ENCODE results near the gene VPS52.
A peak's percentile ranks its signal among the peaks of the same experiment; 100 is the strongest.
"Not testable (repeated sequence)": the region's sequence is repeated elsewhere in the genome, so short reads cannot be mapped to it uniquely, and the experiment has no call there.

VPS52 gene

DNA sequence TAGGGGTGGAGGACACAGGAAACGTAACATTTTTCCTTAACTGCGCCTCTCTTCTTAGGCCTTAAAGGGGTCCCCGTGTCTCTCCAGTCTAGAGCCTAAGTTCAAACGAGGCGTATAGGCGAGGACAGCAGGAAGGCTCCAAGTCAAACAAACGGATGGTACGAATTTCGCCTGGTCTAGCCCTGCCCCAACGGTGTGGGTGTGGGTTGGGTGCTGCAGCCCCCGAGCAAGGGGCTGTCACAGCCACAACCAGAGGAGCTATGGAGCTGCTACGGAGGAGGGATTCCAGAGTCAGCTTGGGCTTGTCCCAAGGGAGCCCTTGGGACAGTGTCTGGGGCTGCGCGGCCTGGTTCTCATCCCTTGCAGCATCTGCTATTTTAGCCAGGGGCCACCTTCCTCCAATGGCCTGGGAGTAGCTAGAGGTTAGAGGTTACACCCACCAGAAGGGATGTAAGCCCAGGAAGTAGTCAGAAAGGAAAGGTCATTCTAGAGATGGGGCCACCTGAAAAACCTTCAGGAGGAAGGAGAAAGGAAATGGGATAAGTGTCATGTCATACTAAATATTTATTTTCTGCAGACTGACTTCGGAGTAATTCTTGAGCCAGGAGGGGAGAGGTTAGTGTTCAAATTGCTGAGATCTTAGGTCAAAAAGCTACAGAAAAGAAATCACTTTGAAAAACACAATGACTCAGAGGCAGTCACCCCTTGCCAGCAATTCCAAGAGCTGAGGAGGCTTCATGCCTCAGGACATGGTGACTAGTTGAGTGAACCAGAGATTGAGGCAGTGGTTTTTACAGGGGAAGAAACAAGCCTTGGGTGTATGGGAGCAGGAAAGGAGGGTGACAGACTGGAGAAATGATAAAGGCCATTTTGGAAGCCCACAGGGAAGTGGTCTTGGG lies 21.7 kb downstream of the VPS52 start:
- FAIRE-seq: no peak

- peak; percentile 96 for FAIRE-seq
Observed at GRCh38 chr6:33248932-33249731, 22.5 kb downstream of the VPS52 start.

- FAIRE-seq: no peak
Observed at GRCh38 chr6:33248643-33248931, 23.1 kb downstream of the VPS52 start.

DNA sequence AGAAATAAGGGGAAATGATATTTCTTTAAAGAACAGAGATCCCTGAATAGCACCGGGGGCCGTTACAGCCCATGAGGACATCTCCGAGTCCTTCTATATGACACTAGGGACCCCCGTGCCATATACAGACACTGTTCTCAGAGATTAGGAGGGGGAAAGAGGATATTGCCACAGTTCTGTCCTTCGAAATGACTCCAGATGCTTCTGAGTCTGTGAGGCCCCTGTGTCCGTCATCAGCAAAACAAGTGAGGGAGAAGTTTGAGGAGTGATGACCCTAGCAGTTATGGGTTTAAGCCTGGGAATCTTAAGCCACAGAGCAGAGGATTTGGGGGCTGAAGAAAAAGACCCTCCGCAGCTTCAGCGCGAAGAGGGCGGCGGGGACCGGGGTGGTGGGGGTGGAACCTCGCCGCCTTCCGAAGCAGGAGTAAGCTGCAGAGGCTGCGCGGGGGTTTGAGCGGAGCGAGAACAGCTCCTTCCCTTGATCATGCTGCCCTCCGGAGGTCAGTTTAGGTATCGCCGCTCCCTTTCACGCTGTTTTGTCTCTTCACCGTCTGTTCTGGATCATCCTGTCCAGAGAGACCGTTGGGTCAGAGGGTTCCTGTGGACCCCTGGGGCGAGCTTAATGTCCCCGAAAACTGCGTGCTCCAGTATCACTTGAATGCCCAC lies 23.6 kb downstream of the VPS52 start:
- no peak for FAIRE-seq

DNA sequence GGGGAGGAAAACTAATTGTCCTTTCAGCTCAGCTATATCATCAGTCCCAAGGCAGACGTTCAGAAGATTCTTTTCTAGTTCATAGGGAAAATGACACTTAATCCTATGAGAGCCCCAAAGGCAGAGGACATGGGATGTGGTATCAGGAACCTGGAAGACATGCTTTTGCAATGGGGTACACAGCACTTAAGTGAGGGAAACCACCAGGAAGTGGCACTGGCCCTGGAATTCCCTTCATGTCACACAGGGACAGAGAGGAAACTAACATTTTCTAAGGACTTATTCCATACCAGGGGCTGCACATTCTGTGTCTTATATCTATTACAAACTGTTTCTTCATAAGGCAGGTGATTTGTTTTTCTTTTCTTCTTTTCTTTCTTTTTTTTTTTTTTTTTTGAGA lies 28.2 kb downstream of the VPS52 start:
- FAIRE-seq: no peak

DNA sequence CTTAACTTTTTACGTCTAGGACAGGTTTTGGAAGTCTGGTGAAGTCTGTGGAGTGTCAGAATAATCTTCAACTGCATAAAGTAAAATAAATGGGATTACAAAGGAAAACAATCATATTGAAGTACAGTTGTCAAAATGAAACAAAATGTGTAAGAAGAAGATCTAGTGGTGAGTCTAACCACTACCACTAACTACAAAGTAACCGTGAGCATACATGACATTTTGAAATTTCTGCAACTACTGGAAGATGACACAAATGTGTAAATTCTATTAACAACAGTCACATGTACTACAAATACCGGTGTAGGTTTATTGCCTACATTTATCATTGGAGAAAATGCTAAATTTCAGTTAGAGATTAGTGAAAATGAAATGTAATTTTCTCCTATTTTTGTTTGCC lies 29.7 kb downstream of the VPS52 start:
- FAIRE-seq: no peak

GRCh38 chr6:33237741-33238140 lies 33.9 kb downstream of the VPS52 start:
- no peak for FAIRE-seq

DNA sequence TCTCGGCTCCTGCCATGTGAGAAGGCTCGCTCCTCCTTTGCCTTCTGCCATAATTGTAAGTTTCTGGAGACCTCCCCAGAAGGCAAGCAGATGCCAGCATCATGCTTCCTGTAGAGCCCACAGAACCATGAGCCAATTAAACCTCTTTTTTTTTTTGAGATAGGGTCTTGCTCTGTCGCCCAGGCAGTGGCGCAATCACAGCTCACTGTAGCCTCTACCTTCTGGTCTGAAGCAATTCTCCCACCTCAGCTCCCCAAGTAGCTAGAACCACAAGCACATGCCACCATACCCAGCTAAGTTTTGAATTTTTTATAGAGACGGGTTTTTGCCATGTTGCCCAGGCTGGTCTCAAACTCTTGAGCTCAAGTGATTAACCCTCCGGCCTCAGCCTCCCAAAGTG lies 34.8 kb downstream of the VPS52 start:
- no peak for FAIRE-seq

DNA sequence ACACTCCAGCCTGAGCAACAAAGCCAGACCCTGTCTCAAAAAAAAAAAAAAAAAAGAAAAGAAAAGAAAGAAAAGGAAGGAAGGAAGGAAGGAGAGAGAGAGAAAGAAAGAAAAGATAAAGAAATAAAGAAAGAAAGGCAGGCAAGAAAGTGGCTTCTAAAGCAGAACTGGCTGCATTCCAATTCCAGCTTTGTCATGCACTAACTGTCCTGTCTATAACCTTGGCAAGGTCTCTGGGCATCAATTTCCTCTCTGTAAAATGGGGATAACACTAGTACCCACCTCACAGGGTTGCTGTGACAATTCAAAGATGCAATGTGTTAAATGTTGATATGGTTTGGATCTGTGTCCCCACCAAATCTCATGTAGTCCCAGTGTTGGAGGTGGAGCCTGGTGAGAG lies 35.3 kb downstream of the VPS52 start:
- no peak for FAIRE-seq

DNA sequence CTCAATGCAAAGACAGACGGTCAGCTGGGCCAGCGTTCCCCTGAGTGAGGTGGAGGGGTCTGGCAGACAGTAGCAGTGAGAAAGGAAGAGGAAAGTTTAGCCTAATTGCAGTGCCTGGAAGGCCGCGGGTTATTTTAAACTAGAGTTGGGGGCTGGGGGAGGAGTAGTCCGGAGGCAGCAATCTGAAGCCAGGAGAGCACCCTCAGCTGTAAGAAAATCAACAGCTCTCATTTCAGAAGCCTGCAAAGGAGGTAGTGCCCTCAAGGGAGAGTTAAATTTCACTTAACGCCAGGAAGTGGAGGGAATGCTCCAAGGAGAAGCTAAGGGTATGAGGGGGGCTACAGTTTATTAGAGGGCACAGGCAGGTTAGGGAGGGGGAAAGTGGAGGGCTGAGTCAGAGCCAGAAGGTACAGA lies 36.4 kb downstream of the VPS52 start:
- no peak for FAIRE-seq

GRCh38 chr6:33226503-33227120 lies 45.1 kb downstream of the VPS52 start:
- FAIRE-seq: not testable (repeated sequence)

GRCh38 chr6:33217681-33218080 lies 54.0 kb downstream of the VPS52 start:
- FAIRE-seq: no peak

DNA sequence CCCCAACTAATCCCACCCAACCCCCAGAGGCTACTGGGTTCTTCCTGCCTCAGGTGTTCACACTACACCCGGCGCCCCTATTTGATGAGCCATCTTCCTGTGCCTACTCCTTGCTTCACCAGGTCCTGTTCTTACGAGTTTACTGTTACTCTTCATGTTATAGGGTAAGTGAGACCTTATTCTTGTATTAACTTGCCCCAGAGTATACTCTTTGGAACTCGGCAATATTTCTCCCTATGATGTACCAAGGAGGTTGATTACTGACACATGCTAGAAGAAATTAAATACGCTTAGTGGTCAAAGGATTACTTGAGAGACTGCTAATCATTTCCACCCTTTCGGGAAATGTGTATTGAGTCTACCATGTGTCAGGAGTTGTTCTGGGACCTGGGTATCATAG lies 54.4 kb downstream of the VPS52 start:
- no peak for FAIRE-seq

GRCh38 chr6:33216117-33216649 lies 55.5 kb downstream of the VPS52 start:
- no peak for FAIRE-seq

- FAIRE-seq: no peak
Observed at GRCh38 chr6:33215271-33216116, 56.2 kb downstream of the VPS52 start.

DNA sequence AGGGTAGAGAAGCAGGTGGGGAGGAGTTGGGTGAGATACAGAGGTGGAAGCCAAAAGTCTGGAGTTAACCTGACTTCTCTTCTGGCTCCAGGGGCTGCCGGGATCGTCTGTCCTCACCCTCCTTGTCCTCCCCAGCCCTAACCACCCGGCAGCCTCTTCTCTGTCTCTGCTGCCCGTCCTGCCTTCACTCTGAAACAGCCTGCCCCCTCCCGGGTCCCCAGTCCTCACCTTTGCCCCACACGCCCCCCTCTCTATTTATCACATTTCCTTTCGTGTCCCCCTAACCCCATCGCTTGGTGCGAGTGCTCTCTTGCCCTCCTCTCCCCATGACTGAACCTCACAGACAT lies 57.7 kb downstream of the VPS52 start:
- no peak for FAIRE-seq

DNA sequence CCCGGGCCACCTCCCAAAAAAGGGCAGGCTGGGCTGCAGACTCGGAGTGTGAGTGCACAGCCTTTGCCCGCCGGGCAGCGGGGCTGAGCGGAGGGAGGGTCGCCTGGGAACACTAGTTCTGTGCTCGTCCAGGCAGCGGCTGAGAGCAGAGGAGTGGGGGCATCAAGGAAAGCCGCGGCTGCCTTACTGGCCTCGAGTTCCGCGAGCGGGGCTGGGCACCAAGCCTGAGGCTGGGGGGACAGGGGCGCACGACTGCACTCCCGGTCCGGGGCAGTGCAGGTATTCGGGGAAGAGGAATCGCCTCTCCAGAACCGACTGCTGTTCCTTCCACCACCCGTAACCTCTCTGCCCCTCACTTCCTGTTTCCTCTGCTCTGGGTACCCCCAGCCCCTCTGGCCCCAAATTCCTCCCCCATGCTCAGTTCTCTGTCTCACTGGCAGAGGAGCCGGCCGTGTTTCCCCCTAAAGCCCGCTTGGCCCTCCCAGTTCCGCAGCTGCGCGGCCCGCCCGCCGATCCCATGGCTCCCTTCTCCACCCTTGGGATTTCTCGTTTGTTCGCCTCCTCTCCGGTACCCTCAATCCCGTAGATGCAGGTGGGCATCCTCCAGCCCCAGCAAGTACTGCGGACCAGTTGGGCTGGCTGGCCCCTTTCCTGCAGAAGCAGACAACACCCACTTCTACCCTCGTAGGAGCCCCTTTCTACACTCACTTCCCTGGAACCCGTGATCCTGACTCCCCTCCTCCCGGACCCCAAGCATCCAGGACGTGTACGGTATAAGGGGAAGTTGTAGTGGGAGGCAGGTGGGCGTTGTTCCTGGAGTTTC lies 58.3 kb downstream of the VPS52 start:
- no peak for FAIRE-seq

- no peak for FAIRE-seq
Observed at GRCh38 chr6:33212857-33213165, 58.9 kb downstream of the VPS52 start.

GRCh38 chr6:33211666-33212422 lies 59.8 kb downstream of the VPS52 start:
- no peak for FAIRE-seq

- no peak for FAIRE-seq
Observed at GRCh38 chr6:33211136-33211535, 60.5 kb downstream of the VPS52 start.

DNA sequence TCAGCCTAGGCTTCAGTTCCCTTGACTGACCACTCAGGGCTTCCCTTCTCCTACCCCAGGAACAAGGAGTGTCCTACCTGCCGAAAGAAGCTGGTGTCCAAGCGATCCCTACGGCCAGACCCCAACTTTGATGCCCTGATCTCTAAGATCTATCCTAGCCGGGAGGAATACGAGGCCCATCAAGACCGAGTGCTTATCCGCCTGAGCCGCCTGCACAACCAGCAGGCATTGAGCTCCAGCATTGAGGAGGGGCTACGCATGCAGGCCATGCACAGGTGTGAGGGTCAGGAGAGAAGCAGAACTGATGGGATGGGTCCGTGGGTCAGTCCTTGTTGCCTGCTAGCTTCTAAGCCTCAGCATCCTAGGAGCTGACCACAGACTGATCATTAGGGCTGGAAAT lies 61.8 kb downstream of the VPS52 start:
- FAIRE-seq: no peak
